ENCODE results near the gene NUDCD3. TPM values are rescaled to one million over a fixed set of nuclear protein-coding genes. Genes with fewer than 3 reads are reported as not detected.

The NUDCD3 gene
- total and polyA plus RNA-seq, 3 experiments from 2014 or later, result 72.0 to 99.5 (median 98.8) TPM

- Mint-ChIP-seq H3K27me3 (no peaks in the 10 kb centered on the region), H3K4me3 (no peak overlapping the region), H3K4me1 (peaks cover 4 to 7% (median 4%) of the 10 kb centered on the region in 3 donors), H3K27ac (peak overlapping the region in 1 of 8 donors; percentile 31), H3K9me3 (no peaks in the 10 kb centered on the region), H3K36me3 (peaks cover 0 to 90% (median 13%) of the 10 kb centered on the region in 3 donors)
- H3K4me3 ChIP-seq (ENCODE audit: low read length), result no peak overlapping the region
- CTCF ChIA-PET, result no interaction called here
- H3K9me3 ChIP-seq (ENCODE audit: low read length), result no peaks in the 10 kb centered on the region
- no peak for DNase-seq
- no peaks in the 10 kb centered on the region for H3K4me1 ChIP-seq (ENCODE audit: insufficient read depth, low read length)
- peaks cover 24% of the 10 kb centered on the region for H3K36me3 ChIP-seq (ENCODE audit: insufficient read depth, low read length)
- no peak overlapping the region for H3K27ac ChIP-seq (ENCODE audit: low read depth, low read length)
- no peaks in the 10 kb centered on the region for H3K27me3 ChIP-seq (ENCODE audit: insufficient read depth, low read length, poor library complexity, severe bottlenecking)
- POLR2A ChIA-PET, result no interaction called here
These were observed 98.5 kb downstream of the NUDCD3 start for GRCh38 chr7:44391746-44392617.

DNA sequence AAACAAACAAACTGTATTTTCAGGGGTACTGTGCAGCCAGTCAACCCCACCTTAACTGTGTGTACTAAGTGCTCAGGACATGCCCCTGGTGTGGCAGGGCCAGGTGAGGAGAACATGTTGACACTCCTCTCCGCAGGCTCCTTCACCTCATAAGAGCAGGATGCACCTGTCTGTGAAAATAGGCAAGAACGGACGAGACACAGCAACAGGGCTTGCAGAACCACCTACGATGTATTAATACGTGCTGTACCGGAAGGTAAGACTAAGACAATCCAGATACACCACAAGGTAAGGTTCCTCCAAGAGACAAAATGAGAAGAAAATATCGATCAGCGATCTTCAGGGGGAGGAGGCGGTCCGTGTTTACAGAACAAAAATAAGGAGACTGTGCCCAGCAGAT, 99.3 kb downstream of the NUDCD3 start:
- Mint-ChIP-seq H3K4me1 (peaks cover 0 to 3% (median 2%) of the 10 kb centered on the region in 3 donors), H3K27ac (no peak overlapping the region), H3K4me3 (no peak overlapping the region), H3K9me3 (no peaks in the 10 kb centered on the region), H3K36me3 (peaks cover 0 to 91% (median 9%) of the 10 kb centered on the region in 3 donors), H3K27me3 (no peaks in the 10 kb centered on the region)
- Histone ChIP-seq H3K27ac (ENCODE audit: low read depth, low read length) (no peak overlapping the region), H3K27me3 (ENCODE audit: insufficient read depth, low read length, poor library complexity, severe bottlenecking) (no peaks in the 10 kb centered on the region), H3K4me1 (ENCODE audit: insufficient read depth, low read length) (no peaks in the 10 kb centered on the region), H3K36me3 (ENCODE audit: insufficient read depth, low read length) (peaks cover 31% of the 10 kb centered on the region), H3K9me3 (ENCODE audit: low read length) (no peaks in the 10 kb centered on the region), H3K4me3 (ENCODE audit: low read length) (no peak overlapping the region)
- POLR2A ChIA-PET, result no interaction called here
- CTCF ChIA-PET, result no interaction called here
- no peak for DNase-seq

- DNase-seq, result no peak
- no peak overlapping the region for H3K4me3 ChIP-seq (ENCODE audit: low read length)
- no peak overlapping the region for H3K27ac ChIP-seq (ENCODE audit: low read depth, low read length)
- H3K27me3 ChIP-seq (ENCODE audit: insufficient read depth, low read length, poor library complexity, severe bottlenecking), result no peaks in the 10 kb centered on the region
- H3K36me3 ChIP-seq (ENCODE audit: insufficient read depth, low read length), result peaks cover 34% of the 10 kb centered on the region
- no peaks in the 10 kb centered on the region for H3K27me3 Mint-ChIP-seq
- POLR2A ChIA-PET, result no interaction called here
- H3K9me3 ChIP-seq (ENCODE audit: low read length), result no peaks in the 10 kb centered on the region
- no peak overlapping the region for H3K4me3 Mint-ChIP-seq
- H3K4me1 Mint-ChIP-seq, result peaks cover 0 to 2% (median 0%) of the 10 kb centered on the region in 3 donors
- H3K4me1 ChIP-seq (ENCODE audit: insufficient read depth, low read length), result no peaks in the 10 kb centered on the region
- no peaks in the 10 kb centered on the region for H3K9me3 Mint-ChIP-seq
- CTCF ChIA-PET, result no interaction called here
- H3K27ac Mint-ChIP-seq, result peak overlapping the region in 3 of 8 donors; percentile 56 to 66 (median 63)
- peaks cover 0 to 94% (median 9%) of the 10 kb centered on the region in 3 donors for H3K36me3 Mint-ChIP-seq
These were observed 99.8 kb downstream of the NUDCD3 start for GRCh38 chr7:44390701-44391100.

- H3K27me3 ChIP-seq (ENCODE audit: insufficient read depth, low read length, poor library complexity, severe bottlenecking), result no peaks in the 10 kb centered on the region
These were observed 102.1 kb downstream of the NUDCD3 start for GRCh38 chr7:44388089-44388970.

GRCh38 chr7:44387389-44387788, 103.1 kb downstream of the NUDCD3 start:
- peaks cover 4 to 94% (median 14%) of the 10 kb centered on the region in 3 donors for H3K36me3 Mint-ChIP-seq
- H3K4me1 Mint-ChIP-seq, result no peaks in the 10 kb centered on the region
- Histone ChIP-seq H3K4me3 (ENCODE audit: low read length) (no peak overlapping the region), H3K27me3 (ENCODE audit: insufficient read depth, low read length, poor library complexity, severe bottlenecking) (no peaks in the 10 kb centered on the region), H3K27ac (ENCODE audit: low read depth, low read length) (no peak overlapping the region), H3K4me1 (ENCODE audit: insufficient read depth, low read length) (no peaks in the 10 kb centered on the region), H3K36me3 (ENCODE audit: insufficient read depth, low read length) (peaks cover 43% of the 10 kb centered on the region), H3K9me3 (ENCODE audit: low read length) (no peaks in the 10 kb centered on the region)
- H3K9me3 Mint-ChIP-seq, result no peaks in the 10 kb centered on the region
- no peak for DNase-seq
- H3K4me3 Mint-ChIP-seq, result no peak overlapping the region
- peak overlapping the region in 5 of 8 donors; percentile 2 to 79 (median 29) for H3K27ac Mint-ChIP-seq
- ChIA-PET CTCF (no interaction called here), POLR2A (no interaction called here)
- H3K27me3 Mint-ChIP-seq, result no peaks in the 10 kb centered on the region

More at GRCh38 chr7:44388089-44388970, 102.1 kb downstream of the NUDCD3 start:
- CTCF ChIA-PET, result interaction anchor here (0.8 kb wide), 1 partner anchor 9 kb away, joined by 3 read pairs; no protein-coding TSS in a partner anchor
- Mint-ChIP-seq H3K4me1 (no peaks in the 10 kb centered on the region), H3K36me3 (peaks cover 4 to 96% (median 16%) of the 10 kb centered on the region in 3 donors), H3K27me3 (no peaks in the 10 kb centered on the region), H3K27ac (peak overlapping the region in 2 of 8 donors; percentile 27 to 33), H3K4me3 (no peak overlapping the region), H3K9me3 (no peaks in the 10 kb centered on the region)
- no peaks in the 10 kb centered on the region for H3K4me1 ChIP-seq (ENCODE audit: insufficient read depth, low read length)
- POLR2A ChIA-PET, result no interaction called here
- no peaks in the 10 kb centered on the region for H3K9me3 ChIP-seq (ENCODE audit: low read length)
- H3K27ac ChIP-seq (ENCODE audit: low read depth, low read length), result no peak overlapping the region
- no peak overlapping the region for H3K4me3 ChIP-seq (ENCODE audit: low read length)
- DNase-seq, result no peak
- H3K36me3 ChIP-seq (ENCODE audit: insufficient read depth, low read length), result peaks cover 43% of the 10 kb centered on the region

GRCh38 chr7:44386139-44386913, 104.1 kb downstream of the NUDCD3 start:
- CTCF ChIA-PET, result no interaction called here
- H3K27ac ChIP-seq (ENCODE audit: low read depth, low read length), result no peak overlapping the region
- H3K4me3 Mint-ChIP-seq, result no peak overlapping the region
- no peaks in the 10 kb centered on the region for H3K4me1 Mint-ChIP-seq
- no peaks in the 10 kb centered on the region for H3K9me3 Mint-ChIP-seq
- POLR2A ChIA-PET, result no interaction called here
- peak overlapping the region in 3 of 8 donors; percentile 2 to 51 (median 47) for H3K27ac Mint-ChIP-seq
- no peaks in the 10 kb centered on the region for H3K27me3 Mint-ChIP-seq
- peaks cover 4 to 94% (median 14%) of the 10 kb centered on the region in 3 donors for H3K36me3 Mint-ChIP-seq
- H3K36me3 ChIP-seq (ENCODE audit: insufficient read depth, low read length), result peaks cover 43% of the 10 kb centered on the region
- H3K27me3 ChIP-seq (ENCODE audit: insufficient read depth, low read length, poor library complexity, severe bottlenecking), result no peaks in the 10 kb centered on the region
- no peak overlapping the region for H3K4me3 ChIP-seq (ENCODE audit: low read length)
- no peak for DNase-seq
- no peaks in the 10 kb centered on the region for H3K9me3 ChIP-seq (ENCODE audit: low read length)
- no peaks in the 10 kb centered on the region for H3K4me1 ChIP-seq (ENCODE audit: insufficient read depth, low read length)

DNA sequence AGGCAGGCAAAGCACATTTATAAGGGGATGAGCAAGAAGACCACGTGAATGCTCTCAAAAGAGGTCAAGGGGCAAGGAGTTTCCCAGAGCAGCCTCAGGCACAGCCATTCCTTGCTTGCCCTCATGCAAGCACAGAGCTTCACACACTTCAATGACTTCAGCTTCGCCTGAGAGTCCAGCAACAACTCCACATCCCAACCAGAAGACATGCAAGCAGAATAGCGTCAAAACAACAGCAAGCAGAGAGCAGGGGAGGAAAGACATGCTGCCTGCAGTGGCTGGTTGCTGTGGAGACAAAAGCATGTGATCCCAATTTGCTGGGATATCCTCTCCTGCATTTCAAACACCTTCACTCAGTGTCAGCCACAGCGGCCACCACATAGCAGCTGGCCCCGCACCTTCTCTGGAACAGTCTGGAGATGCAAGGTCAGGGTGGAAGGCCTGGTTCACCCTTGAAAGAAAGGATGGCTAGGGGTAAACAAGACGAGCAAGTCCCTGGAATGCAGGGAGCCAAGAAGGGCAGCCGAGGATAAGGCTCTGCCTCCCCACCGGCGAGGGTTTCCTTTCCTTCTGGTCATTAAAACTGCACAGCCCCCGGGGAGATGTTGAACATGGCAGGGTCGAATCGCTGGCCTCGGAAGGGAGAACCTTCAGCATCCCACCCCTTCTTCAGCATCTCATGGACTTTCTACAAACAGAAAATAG, 104.9 kb downstream of the NUDCD3 start:
- H3K4me1 ChIP-seq (ENCODE audit: insufficient read depth, low read length), result no peaks in the 10 kb centered on the region
- H3K27ac ChIP-seq (ENCODE audit: low read depth, low read length), result no peak overlapping the region
- no peaks in the 10 kb centered on the region for H3K9me3 ChIP-seq (ENCODE audit: low read length)
- H3K27ac Mint-ChIP-seq, result peak overlapping the region in 2 of 8 donors; percentile 26 to 47
- H3K36me3 ChIP-seq (ENCODE audit: insufficient read depth, low read length), result peaks cover 38% of the 10 kb centered on the region
- H3K27me3 Mint-ChIP-seq, result no peaks in the 10 kb centered on the region
- ChIA-PET POLR2A (no interaction called here), CTCF (no interaction called here)
- H3K27me3 ChIP-seq (ENCODE audit: insufficient read depth, low read length, poor library complexity, severe bottlenecking), result no peaks in the 10 kb centered on the region
- no peak overlapping the region for H3K4me3 Mint-ChIP-seq
- H3K4me1 Mint-ChIP-seq, result no peaks in the 10 kb centered on the region
- H3K9me3 Mint-ChIP-seq, result no peaks in the 10 kb centered on the region
- no peak overlapping the region for H3K4me3 ChIP-seq (ENCODE audit: low read length)
- H3K36me3 Mint-ChIP-seq, result peaks cover 4 to 91% (median 14%) of the 10 kb centered on the region in 3 donors
- no peak for DNase-seq
